Measurements from ENCODE around the gene GLE1. TPM values are rescaled to one million over a fixed set of nuclear protein-coding genes. Genes with fewer than 3 reads are reported as not detected.

The GLE1 gene
- total and polyA plus RNA-seq, 10 donors, result 14.3 to 31.2 (median 22.7) TPM

- Histone ChIP-seq H3K4me3 (no peak overlapping the region), H3K27me3 (replicated peaks in 1 of 7) (no peaks in the 10 kb centered on the region), H3K9me3 (no peaks in the 10 kb centered on the region), H3K36me3 (peaks cover 0 to 80% (median 56%) of the 10 kb centered on the region in 6 donors), H3K27ac (no peak overlapping the region), H3K4me1 (peaks cover 0 to 25% (median 9%) of the 10 kb centered on the region in 6 donors)
- DNase-seq, result no peak
- intact Hi-C loops (cut with DNase I; ENCODE audit: low total_unique reads), result no loop called here
- TF ChIP-seq POLR2A (IDR thresholded peaks at IDR 0.05) (no peak), POLR2AphosphoS5 (IDR thresholded peaks at IDR 0.05) (no peak), CTCF (IDR thresholded peaks at IDR 0.05 in 8 of 11, conservative IDR thresholded peaks at IDR 0.05 in 3 of 11) (no peak)
- 72 to 87% (median 80%) methylated on average over 8 of the region's 8 CpGs for WGBS, 5 donors
These were observed 64.1 kb downstream of the GLE1 start for GRCh38 chr9:128568470-128569078.

GRCh38 chr9:128575469-128575868 is 71.0 kb downstream of the GLE1 start:
- H3K36me3 ChIP-seq, result peaks cover 15 to 100% (median 89%) of the 10 kb centered on the region in 6 donors
- peaks cover 0 to 15% (median 0%) of the 10 kb centered on the region in 6 donors for H3K4me1 ChIP-seq
- intact Hi-C loops (cut with DNase I; ENCODE audit: low total_unique reads), result no loop called here
- WGBS, 5 donors, result 74 to 88% (median 81%) methylated on average over 4 of the region's 4 CpGs
- H3K4me3 ChIP-seq, result no peak overlapping the region
- peak overlapping the region in 4 of 8 donors; percentile 4 to 35 (median 10) for H3K27ac ChIP-seq
- H3K9me3 ChIP-seq, result no peaks in the 10 kb centered on the region
- DNase-seq, result no peak
- no peaks in the 10 kb centered on the region for H3K27me3 ChIP-seq (replicated peaks in 1 of 7)
- TF ChIP-seq POLR2A (IDR thresholded peaks at IDR 0.05), result no peak
- TF ChIP-seq POLR2AphosphoS5 (IDR thresholded peaks at IDR 0.05), result peak in 1 of 3 donors; percentile 43
- TF ChIP-seq CTCF (IDR thresholded peaks at IDR 0.05 in 8 of 11, conservative IDR thresholded peaks at IDR 0.05 in 3 of 11), result no peak

- Histone ChIP-seq H3K9me3 (no peaks in the 10 kb centered on the region), H3K27ac (peak overlapping the region in 4 of 8 donors; percentile 4 to 35 (median 10)), H3K36me3 (peaks cover 15 to 100% (median 91%) of the 10 kb centered on the region in 6 donors), H3K4me1 (peaks cover 0 to 15% (median 0%) of the 10 kb centered on the region in 6 donors), H3K27me3 (replicated peaks in 1 of 7) (no peaks in the 10 kb centered on the region), H3K4me3 (no peak overlapping the region)
- TF ChIP-seq POLR2AphosphoS5 (IDR thresholded peaks at IDR 0.05) (no peak), CTCF (IDR thresholded peaks at IDR 0.05 in 8 of 11, conservative IDR thresholded peaks at IDR 0.05 in 3 of 11) (no peak), POLR2A (IDR thresholded peaks at IDR 0.05) (no peak)
- 89 to 97% (median 95%) methylated on average over 2 of the region's 2 CpGs for WGBS, 5 donors
- DNase-seq, result no peak
- intact Hi-C loops (cut with DNase I; ENCODE audit: low total_unique reads), result no loop called here
These were observed 71.4 kb downstream of the GLE1 start for GRCh38 chr9:128575916-128576315.

DNA sequence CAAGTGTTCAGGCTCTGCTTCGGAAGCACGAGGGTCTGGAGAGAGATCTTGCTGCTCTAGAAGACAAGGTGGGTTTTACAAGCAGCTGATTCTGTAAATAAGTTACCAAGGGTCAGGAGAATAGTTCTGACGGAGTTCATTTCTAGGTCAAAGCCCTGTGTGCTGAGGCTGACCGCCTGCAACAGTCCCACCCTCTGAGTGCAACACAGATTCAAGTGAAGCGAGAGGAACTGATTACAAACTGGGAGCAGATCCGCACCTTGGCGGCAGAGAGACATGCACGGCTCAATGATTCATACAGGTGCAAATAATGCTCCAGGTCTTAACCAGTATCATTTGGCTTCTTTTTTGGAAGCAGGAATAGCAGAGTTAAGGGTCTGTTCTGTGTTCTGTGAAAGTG is 72.7 kb downstream of the GLE1 start:
- peaks cover 15 to 100% (median 93%) of the 10 kb centered on the region in 6 donors for H3K36me3 ChIP-seq
- no peak overlapping the region for H3K4me3 ChIP-seq
- no peak for DNase-seq
- H3K9me3 ChIP-seq, result no peaks in the 10 kb centered on the region
- intact Hi-C loops (cut with DNase I; ENCODE audit: low total_unique reads), result no loop called here
- no peak overlapping the region for H3K27ac ChIP-seq
- H3K27me3 ChIP-seq (replicated peaks in 1 of 7), result no peaks in the 10 kb centered on the region
- H3K4me1 ChIP-seq, result peaks cover 0 to 15% (median 0%) of the 10 kb centered on the region in 6 donors
- WGBS, 5 donors, result 90 to 97% (median 96%) methylated on average over 8 of the region's 8 CpGs
- TF ChIP-seq POLR2AphosphoS5 (IDR thresholded peaks at IDR 0.05), result no peak
